Astrocyte of the cerebellum (primary cell): ENCODE data around the gene FARS2.

Source experiments
- DNase-seq: peaks from one replicate; pipeline ENCODE4 v3.0.0-alpha.2; 2011; ENCODE audit warnings: low read depth
- H3K4me3 ChIP-seq: 2 replicates; pipeline ENCODE4 v1.5.1; 2011; ENCODE audit warnings: mild to moderate bottlenecking, low read depth, low read length, moderate library complexity
- CTCF ChIP-seq: IDR thresholded peaks from 2 replicates; pipeline ENCODE4 v1.5.1; 2012; ENCODE audit warnings: low read length, low read depth, moderate library complexity, mild to moderate bottlenecking; ENCODE audit errors: missing control alignments
- in situ Hi-C: cut with HindIII; loops from 2 replicates; pipeline ENCODE4 v1.10.0; 2017; ENCODE audit warnings: low sequenced_read_pairs

FARS2 gene

GRCh38 chr6:5367510-5367909 lies 106.2 kb downstream of the FARS2 start:
- in situ Hi-C loops: no loop called here
- H3K4me3 ChIP-seq: no peak overlapping the region
- no peak for TF ChIP-seq CTCF
- no peak for DNase-seq

GRCh38 chr6:5373430-5373829 lies 112.1 kb downstream of the FARS2 start:
- DNase-seq: no peak
- in situ Hi-C loops: no loop called here
- TF ChIP-seq CTCF: no peak
- no peak overlapping the region for H3K4me3 ChIP-seq

- in situ Hi-C loops: loop anchor here (25.0 kb wide), 1 partner anchor 241 kb away; no protein-coding TSS in a partner anchor
- H3K4me3 ChIP-seq: no peak overlapping the region
- TF ChIP-seq CTCF: no peak
- DNase-seq: no peak
These were observed 117.0 kb downstream of the FARS2 start for GRCh38 chr6:5378331-5378730.

GRCh38 chr6:5379647-5380242 lies 118.4 kb downstream of the FARS2 start:
- H3K4me3 ChIP-seq: no peak overlapping the region
- no peak for DNase-seq
- in situ Hi-C loops: loop anchor here (25.0 kb wide), 1 partner anchor 242 kb away; no protein-coding TSS in a partner anchor
- peak; percentile 46 for TF ChIP-seq CTCF

- no peak for TF ChIP-seq CTCF
- in situ Hi-C loops: loop anchor here (25.0 kb wide), 1 partner anchor 247 kb away; no protein-coding TSS in a partner anchor
- no peak overlapping the region for H3K4me3 ChIP-seq
- DNase-seq: no peak
These were observed 122.5 kb downstream of the FARS2 start for GRCh38 chr6:5383856-5384255.

- in situ Hi-C loops: loop anchor here (25.0 kb wide), 1 partner anchor 247 kb away; no protein-coding TSS in a partner anchor
- no peak for TF ChIP-seq CTCF
These were observed 123.0 kb downstream of the FARS2 start for GRCh38 chr6:5384276-5384675.

GRCh38 chr6:5388326-5388725 lies 127.0 kb downstream of the FARS2 start:
- no peak for TF ChIP-seq CTCF
- in situ Hi-C loops: loop anchor here (25.0 kb wide), 1 partner anchor 251 kb away; no protein-coding TSS in a partner anchor
- H3K4me3 ChIP-seq: no peak overlapping the region
- no peak for DNase-seq

More at GRCh38 chr6:5384276-5384675, 123.0 kb downstream of the FARS2 start:
- no peak overlapping the region for H3K4me3 ChIP-seq
- no peak for DNase-seq
